Measurements from ENCODE around the gene KLRG1.

Gene KLRG1

DNA sequence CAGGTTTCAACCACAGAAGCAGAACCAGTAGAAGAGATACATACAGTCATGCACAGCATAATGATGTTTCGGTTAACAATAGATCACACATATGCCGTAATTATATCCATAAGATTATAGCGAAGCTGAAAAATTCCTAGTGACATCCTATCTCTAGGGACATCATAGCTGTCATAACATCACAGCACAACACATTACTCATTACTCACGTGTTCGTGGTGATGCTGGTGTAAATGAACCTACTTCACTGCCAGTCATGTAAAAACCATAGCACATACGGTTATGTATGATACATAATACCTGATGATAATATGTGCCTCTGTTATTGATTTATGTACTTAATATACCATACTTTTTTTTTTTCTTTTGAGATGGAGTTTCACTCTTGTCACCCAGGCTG, 44.7 kb downstream of the KLRG1 start:
- H3K27me3 Mint-ChIP-seq = no peaks in the 10 kb centered on the region
- H3K4me1 Mint-ChIP-seq = peaks cover 52% of the 10 kb centered on the region
- no peak overlapping the region for H3K4me3 Mint-ChIP-seq
- peaks cover 23% of the 10 kb centered on the region for H3K36me3 Mint-ChIP-seq (ENCODE audit: insufficient read depth)
- no peak overlapping the region for H3K27ac Mint-ChIP-seq (ENCODE audit: low read depth)
- no peak for DNase-seq (ENCODE audit: low spot score in 2 of 2)
- no peaks in the 10 kb centered on the region for H3K9me3 Mint-ChIP-seq
- no peak for ATAC-seq (replicated peaks; ENCODE audit: extremely low read depth, poor library complexity, severe bottlenecking)

DNA sequence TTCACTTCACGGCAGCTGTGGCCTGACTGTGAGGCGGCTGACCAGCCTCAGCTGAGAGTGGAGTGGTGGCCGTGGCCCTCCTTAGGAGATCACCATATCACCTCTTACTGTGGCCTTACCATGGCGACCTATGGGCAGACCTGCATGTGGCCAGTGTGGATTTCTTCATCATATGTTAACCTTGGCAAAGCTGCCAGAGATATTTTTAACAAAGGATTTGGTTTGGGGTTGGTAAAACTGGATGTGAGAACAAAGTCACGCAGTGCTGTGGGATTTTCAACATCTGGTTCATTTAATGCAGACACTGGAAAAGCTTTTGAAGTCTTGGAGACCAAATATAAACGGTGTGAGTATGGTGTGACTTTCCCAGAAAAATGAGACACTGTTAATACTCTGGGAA, 46.9 kb downstream of the KLRG1 start:
- Mint-ChIP-seq H3K36me3 (ENCODE audit: insufficient read depth) (peaks cover 12% of the 10 kb centered on the region), H3K27ac (ENCODE audit: low read depth) (no peak overlapping the region), H3K27me3 (no peaks in the 10 kb centered on the region), H3K4me3 (no peak overlapping the region), H3K9me3 (no peaks in the 10 kb centered on the region), H3K4me1 (peaks cover 50% of the 10 kb centered on the region)
- ATAC-seq (replicated peaks; ENCODE audit: extremely low read depth, poor library complexity, severe bottlenecking) (no peak), DNase-seq (ENCODE audit: low spot score in 2 of 2) (no peak)

DNA sequence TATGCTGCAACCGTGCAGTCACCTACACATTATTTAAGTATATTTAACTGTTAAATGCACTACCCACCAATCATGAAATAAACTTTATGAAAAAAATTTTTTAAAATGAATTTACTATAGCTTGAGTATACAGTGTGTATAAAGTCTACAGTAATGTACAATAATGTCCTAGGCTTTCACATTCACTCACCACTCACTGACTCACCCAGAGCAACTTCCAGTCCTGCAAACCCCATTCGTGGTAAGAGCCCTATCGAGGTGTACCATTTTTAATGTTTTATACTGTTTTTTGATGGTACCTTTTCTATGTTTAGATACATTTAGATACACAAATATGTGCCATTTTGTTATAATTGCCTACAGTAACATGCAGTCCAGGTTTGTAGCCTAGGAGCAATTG, 48.1 kb downstream of the KLRG1 start:
- Mint-ChIP-seq H3K27ac (ENCODE audit: low read depth) (no peak overlapping the region), H3K4me1 (peaks cover 49% of the 10 kb centered on the region)
- no peak for ATAC-seq (replicated peaks; ENCODE audit: extremely low read depth, poor library complexity, severe bottlenecking)

DNA sequence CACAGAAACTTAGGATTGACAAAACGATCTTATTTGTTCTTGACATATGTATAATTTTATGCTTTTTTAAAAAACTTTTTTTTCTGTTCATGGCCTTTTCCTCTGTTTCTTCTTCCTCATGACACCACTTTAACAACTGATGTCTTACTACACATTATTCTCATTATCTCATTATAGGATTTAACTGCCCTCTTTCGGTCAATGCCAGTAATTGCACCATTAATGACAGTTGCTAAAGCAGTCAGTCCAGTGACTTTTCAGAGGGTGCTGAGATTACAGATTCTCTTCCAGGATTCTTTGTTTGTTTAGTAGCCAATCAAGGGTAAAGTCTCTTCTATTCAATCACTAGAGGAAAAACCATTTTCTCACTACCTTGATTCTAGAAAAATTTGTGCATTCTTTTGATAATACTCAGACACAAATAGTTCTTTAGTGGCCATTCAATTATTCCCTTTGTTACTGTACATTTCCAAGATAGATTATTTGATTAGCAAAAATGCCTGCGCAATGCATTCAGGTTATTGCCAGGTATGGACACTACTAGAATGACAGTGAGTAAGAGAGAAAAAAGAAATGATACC, 50.1 kb downstream of the KLRG1 start:
- no peak overlapping the region for H3K4me3 Mint-ChIP-seq

More for the DNA sequence above, 48.1 kb downstream of the KLRG1 start:
- no peak for DNase-seq (ENCODE audit: low spot score in 2 of 2)
- H3K36me3 Mint-ChIP-seq (ENCODE audit: insufficient read depth) = peaks cover 12% of the 10 kb centered on the region
- no peaks in the 10 kb centered on the region for H3K27me3 Mint-ChIP-seq
- no peaks in the 10 kb centered on the region for H3K9me3 Mint-ChIP-seq
- H3K4me3 Mint-ChIP-seq = no peak overlapping the region

DNA sequence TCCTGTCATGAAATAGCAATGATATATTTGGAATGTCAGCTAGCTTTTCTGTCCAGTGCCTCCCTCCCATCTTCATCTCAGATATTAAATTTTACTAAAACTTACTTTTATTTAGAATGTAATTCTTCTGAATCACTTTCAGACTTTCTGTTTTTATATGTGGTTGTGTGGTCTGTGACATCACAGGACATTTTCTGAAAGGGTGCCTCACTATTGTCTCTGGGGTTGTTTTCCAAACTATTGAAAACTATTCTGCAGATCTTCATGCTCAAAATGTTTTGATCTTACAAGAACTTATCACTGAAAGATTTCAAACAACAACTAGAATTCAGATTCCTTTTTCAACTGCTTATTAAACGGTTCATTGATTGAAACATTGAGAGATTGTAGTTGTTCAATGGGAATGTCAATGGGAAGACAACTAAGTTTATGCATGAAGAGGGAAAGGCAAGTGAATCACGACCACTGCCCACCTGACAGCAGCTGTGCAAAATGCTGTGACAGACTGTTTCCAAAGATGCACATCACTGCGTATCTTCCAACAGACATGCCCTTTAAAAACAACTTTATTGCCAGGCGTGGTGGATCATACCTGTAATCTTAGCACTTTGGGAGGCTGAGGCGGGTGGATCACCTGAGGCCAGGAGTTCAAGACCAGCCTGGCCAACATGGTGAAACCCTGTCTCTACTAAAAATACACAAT, 51.3 kb downstream of the KLRG1 start:
- Mint-ChIP-seq H3K27ac (ENCODE audit: low read depth) (no peak overlapping the region), H3K36me3 (ENCODE audit: insufficient read depth) (peaks cover 11% of the 10 kb centered on the region), H3K27me3 (no peaks in the 10 kb centered on the region), H3K4me3 (no peak overlapping the region), H3K4me1 (peaks cover 37% of the 10 kb centered on the region), H3K9me3 (no peaks in the 10 kb centered on the region)
- DNase-seq (ENCODE audit: low spot score in 2 of 2) (no peak), ATAC-seq (replicated peaks; ENCODE audit: extremely low read depth, poor library complexity, severe bottlenecking) (no peak)

More for the DNA sequence above, 50.1 kb downstream of the KLRG1 start:
- Mint-ChIP-seq H3K27me3 (no peaks in the 10 kb centered on the region), H3K27ac (ENCODE audit: low read depth) (peak overlapping the region; percentile 59), H3K9me3 (no peaks in the 10 kb centered on the region), H3K4me1 (peaks cover 38% of the 10 kb centered on the region), H3K36me3 (ENCODE audit: insufficient read depth) (peaks cover 16% of the 10 kb centered on the region)
- DNase-seq (ENCODE audit: low spot score in 2 of 2) = no peak
- peak; percentile 43 for ATAC-seq (replicated peaks; ENCODE audit: extremely low read depth, poor library complexity, severe bottlenecking)

DNA sequence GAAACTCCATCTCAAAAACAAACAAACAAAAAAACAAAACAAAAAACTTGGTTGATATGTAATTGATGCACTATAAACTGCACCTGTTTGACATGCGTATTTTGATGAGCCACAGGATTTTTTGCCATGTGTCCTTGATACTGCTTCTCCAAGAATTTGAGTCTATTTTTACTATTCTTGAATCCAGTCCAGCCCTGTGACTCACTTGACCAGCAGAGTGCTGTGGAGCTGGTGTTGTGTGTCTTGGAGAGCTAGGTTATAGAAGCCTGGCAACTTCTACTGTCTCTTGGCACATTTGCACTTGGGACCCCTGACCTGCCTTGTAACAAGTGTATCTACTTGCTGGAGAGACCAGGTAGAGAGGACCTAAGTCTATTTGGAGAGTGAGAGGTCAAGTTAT, 52.0 kb downstream of the KLRG1 start:
- no peaks in the 10 kb centered on the region for H3K9me3 Mint-ChIP-seq
- H3K27me3 Mint-ChIP-seq = no peaks in the 10 kb centered on the region
- peaks cover 38% of the 10 kb centered on the region for H3K4me1 Mint-ChIP-seq
- ATAC-seq (replicated peaks; ENCODE audit: extremely low read depth, poor library complexity, severe bottlenecking) = no peak
- H3K4me3 Mint-ChIP-seq = no peak overlapping the region
- peaks cover 7% of the 10 kb centered on the region for H3K36me3 Mint-ChIP-seq (ENCODE audit: insufficient read depth)
- no peak overlapping the region for H3K27ac Mint-ChIP-seq (ENCODE audit: low read depth)
- no peak for DNase-seq (ENCODE audit: low spot score in 2 of 2)

DNA sequence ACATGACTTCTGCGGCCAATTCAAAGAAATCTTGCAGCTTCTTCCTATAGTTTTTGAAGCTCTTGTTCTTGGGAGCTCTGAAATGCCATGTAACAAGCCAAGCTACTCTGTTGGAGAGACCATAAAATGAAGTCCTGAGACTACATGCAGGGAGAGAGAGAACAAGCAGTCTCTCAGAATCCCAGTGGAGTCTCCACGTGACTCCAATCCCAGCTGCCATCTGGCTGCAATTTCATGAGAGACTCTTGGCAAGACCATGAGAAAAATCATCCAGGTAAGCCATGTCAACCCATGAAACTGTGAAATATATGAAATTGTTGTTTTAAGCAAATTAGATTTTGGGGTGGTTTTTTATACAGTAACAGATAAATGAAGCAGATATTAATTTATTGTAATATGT, 54.4 kb downstream of the KLRG1 start:
- Mint-ChIP-seq H3K4me1 (peaks cover 42% of the 10 kb centered on the region), H3K27ac (ENCODE audit: low read depth) (peak overlapping the region; percentile 38), H3K36me3 (ENCODE audit: insufficient read depth) (peaks cover 7% of the 10 kb centered on the region), H3K27me3 (no peaks in the 10 kb centered on the region), H3K9me3 (no peaks in the 10 kb centered on the region), H3K4me3 (no peak overlapping the region)
- ATAC-seq (replicated peaks; ENCODE audit: extremely low read depth, poor library complexity, severe bottlenecking) (no peak), DNase-seq (ENCODE audit: low spot score in 2 of 2) (no peak)

DNA sequence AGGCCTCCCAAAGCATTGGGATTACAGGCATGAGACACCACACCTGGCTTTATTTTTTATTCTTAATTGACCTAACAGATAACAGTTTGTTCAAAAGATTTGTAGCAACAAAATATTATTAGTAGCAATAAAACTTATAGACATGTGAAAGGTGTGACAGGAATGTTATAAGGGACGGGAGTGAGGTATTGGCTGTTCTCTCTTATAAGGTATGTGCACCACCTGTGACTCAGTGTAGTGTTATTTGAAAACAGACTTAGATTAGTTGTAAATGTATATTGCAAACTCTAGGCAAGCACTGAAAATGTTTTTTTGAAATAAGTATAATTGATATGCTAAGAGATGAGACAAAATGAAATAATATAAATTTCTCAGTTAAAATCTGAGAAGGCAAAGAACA, 57.8 kb downstream of the KLRG1 start:
- Mint-ChIP-seq H3K9me3 (no peaks in the 10 kb centered on the region), H3K4me1 (peaks cover 42% of the 10 kb centered on the region), H3K4me3 (no peak overlapping the region), H3K27ac (ENCODE audit: low read depth) (peak overlapping the region; percentile 32), H3K27me3 (no peaks in the 10 kb centered on the region), H3K36me3 (ENCODE audit: insufficient read depth) (peaks cover 9% of the 10 kb centered on the region)
- no peak for DNase-seq (ENCODE audit: low spot score in 2 of 2)
- ATAC-seq (replicated peaks; ENCODE audit: extremely low read depth, poor library complexity, severe bottlenecking) = no peak

DNA sequence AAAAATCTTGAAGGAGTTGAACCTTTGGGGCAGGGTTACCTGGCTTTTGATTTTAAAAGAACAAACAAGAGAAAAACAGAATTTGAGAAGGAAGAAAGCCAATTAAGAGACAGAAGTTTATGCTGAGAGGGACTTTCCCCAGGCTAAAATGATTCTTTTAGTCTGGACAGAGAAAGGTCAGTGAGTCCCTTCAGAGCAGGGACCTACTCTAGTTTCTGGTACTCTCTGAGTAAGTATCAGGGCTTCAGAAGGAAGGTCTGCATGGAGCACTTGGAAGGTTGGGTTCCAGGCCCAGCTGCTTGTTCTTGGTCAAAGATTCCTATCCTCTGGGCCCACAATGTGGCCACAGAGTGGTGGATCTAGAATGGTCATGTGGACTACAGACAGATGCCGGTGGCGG, 59.6 kb downstream of the KLRG1 start:
- Mint-ChIP-seq H3K4me3 (no peak overlapping the region), H3K36me3 (ENCODE audit: insufficient read depth) (peaks cover 11% of the 10 kb centered on the region), H3K27ac (ENCODE audit: low read depth) (peak overlapping the region; percentile 85), H3K4me1 (peaks cover 36% of the 10 kb centered on the region), H3K27me3 (no peaks in the 10 kb centered on the region), H3K9me3 (no peaks in the 10 kb centered on the region)
- ATAC-seq (replicated peaks; ENCODE audit: extremely low read depth, poor library complexity, severe bottlenecking) = no peak
- DNase-seq (ENCODE audit: low spot score in 2 of 2) = no peak

DNA sequence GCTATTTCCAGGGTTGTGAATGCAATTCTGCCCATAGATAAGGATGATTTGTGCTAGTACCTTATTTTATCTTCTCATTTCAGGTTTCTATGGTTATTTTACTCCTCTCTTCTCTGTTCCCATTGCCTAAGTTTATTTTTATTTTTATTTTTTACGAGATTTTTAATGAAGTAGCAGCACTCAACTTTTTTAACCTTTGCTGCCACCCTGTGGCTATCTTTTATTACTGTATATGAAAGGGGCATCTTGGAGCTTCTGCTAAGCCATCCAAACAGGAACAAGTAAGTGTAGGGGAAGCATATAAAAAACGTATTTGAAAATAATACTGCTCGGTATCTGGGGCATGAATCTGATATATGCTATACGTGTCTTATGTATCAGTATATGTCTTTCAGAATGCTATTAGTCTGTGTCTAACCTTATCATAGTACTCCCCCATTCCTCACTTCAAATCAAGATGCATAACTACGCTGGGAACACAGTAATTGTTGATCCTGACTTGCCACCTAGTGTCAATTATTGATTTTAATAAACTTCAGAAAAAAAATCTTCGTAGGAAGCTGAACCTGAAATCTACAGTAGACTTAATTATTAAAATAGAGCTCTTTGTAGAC, 60.3 kb downstream of the KLRG1 start:
- H3K27ac Mint-ChIP-seq (ENCODE audit: low read depth) = peak overlapping the region; percentile 85
- no peaks in the 10 kb centered on the region for H3K27me3 Mint-ChIP-seq
- H3K36me3 Mint-ChIP-seq (ENCODE audit: insufficient read depth) = peaks cover 8% of the 10 kb centered on the region
- no peak overlapping the region for H3K4me3 Mint-ChIP-seq
- no peak for DNase-seq (ENCODE audit: low spot score in 2 of 2)
- peak; percentile 70 for ATAC-seq (replicated peaks; ENCODE audit: extremely low read depth, poor library complexity, severe bottlenecking)
- H3K4me1 Mint-ChIP-seq = peaks cover 36% of the 10 kb centered on the region
- no peaks in the 10 kb centered on the region for H3K9me3 Mint-ChIP-seq

DNA sequence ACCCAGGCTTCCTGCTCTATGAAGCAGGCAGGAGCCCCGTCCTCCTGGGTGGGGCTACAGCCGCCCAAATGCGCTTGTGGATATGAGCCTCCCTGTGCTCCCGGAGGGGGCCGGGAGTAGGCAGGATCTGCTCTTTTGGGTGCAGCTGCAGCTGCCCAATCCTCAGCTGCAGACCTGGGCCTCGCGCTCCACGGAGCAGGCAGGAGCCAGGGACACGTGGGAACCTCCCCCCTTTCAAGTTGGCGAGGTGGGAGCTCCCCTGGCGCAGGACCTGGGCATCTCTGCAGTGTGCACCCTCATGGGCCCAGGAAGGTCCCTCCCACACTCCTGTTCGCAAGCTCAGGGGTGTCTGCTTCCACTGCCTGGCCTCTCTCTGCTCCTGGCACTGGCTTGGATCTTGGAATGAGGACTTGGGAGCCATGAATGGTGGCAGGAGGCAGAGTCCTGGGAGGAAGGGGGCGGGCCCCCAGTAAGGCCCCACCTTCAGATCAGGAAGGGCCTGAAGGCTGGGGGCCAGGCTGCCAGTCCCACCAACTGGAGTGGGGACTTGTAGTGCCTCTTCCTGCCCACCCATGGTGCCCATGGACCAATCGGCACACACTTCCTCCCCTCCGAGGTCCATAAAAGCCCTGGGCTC, 61.3 kb downstream of the KLRG1 start:
- Mint-ChIP-seq H3K4me1 (peaks cover 40% of the 10 kb centered on the region), H3K4me3 (no peak overlapping the region), H3K36me3 (ENCODE audit: insufficient read depth) (peaks cover 8% of the 10 kb centered on the region), H3K27ac (ENCODE audit: low read depth) (no peak overlapping the region), H3K9me3 (no peaks in the 10 kb centered on the region), H3K27me3 (no peaks in the 10 kb centered on the region)
- ATAC-seq (replicated peaks; ENCODE audit: extremely low read depth, poor library complexity, severe bottlenecking) (no peak), DNase-seq (ENCODE audit: low spot score in 2 of 2) (no peak)

DNA sequence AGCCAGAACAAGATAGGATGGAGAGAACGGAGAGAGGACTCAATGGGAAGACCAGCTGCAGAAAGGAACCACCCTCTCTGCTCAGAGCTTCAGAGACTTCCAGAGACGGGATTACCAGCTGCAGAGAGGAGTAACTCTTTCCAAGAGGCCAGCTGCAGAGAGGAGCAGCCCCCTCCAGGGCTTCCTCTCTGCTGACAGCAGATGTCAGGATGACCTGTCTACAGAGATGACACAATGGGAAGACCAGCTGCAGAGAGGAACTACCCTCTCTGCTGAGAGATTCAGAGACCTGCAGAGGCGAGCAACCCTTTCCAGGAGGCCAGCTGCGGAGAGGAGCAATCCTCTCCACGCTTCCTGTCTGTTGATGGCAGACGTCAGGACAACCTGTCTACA, 61.8 kb downstream of the KLRG1 start:
- H3K4me3 Mint-ChIP-seq = no peak overlapping the region

DNA sequence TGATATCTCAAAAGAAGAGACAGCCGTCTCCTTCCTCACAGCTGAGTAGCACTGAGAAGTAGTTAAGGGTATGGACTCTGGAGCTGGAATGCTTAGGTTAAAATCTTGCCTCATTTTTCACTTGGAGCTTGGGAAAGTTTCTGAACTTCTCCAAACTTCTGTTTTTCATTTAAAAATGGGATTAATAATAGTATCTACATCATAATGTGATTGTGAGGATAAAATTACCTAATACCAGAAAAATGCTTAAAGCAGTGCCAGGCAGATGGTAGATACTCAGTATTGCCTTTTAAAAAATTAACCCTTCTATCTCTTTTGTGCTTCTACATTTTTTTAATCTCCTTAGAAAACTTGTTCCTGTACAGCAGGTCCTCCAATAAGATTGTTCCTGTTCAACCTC, 63.3 kb downstream of the KLRG1 start:
- DNase-seq (ENCODE audit: low spot score in 2 of 2) = no peak
- Mint-ChIP-seq H3K4me1 (peaks cover 40% of the 10 kb centered on the region), H3K4me3 (no peak overlapping the region), H3K36me3 (ENCODE audit: insufficient read depth) (peaks cover 17% of the 10 kb centered on the region), H3K27me3 (no peaks in the 10 kb centered on the region), H3K27ac (ENCODE audit: low read depth) (no peak overlapping the region), H3K9me3 (no peaks in the 10 kb centered on the region)
- no peak for ATAC-seq (replicated peaks; ENCODE audit: extremely low read depth, poor library complexity, severe bottlenecking)

More for the DNA sequence above, 61.8 kb downstream of the KLRG1 start:
- Mint-ChIP-seq H3K4me1 (peaks cover 40% of the 10 kb centered on the region), H3K36me3 (ENCODE audit: insufficient read depth) (peaks cover 12% of the 10 kb centered on the region), H3K27me3 (no peaks in the 10 kb centered on the region), H3K9me3 (no peaks in the 10 kb centered on the region), H3K27ac (ENCODE audit: low read depth) (no peak overlapping the region)
- ATAC-seq (replicated peaks; ENCODE audit: extremely low read depth, poor library complexity, severe bottlenecking) (no peak), DNase-seq (ENCODE audit: low spot score in 2 of 2) (no peak)

Measured in central memory CD8-positive, alpha-beta T cell (primary cell).